WI38 (cell line): ENCODE data around the gene ELMO1.

ENCODE experiments used
- H3K4me3 ChIP-seq: 2 replicates; pipeline ENCODE4 v1.5.1; 2011; ENCODE audit warnings: low read depth, mild to moderate bottlenecking, control low read depth, low read length
- TF ChIP-seq, protein P1 (sequence below): IDR thresholded peaks from 2 replicates; pipeline ENCODE4 v1.5.1; 2012; ENCODE audit warnings: low read depth, mild to moderate bottlenecking, control low read depth, low read length

The ELMO1 gene

DNA sequence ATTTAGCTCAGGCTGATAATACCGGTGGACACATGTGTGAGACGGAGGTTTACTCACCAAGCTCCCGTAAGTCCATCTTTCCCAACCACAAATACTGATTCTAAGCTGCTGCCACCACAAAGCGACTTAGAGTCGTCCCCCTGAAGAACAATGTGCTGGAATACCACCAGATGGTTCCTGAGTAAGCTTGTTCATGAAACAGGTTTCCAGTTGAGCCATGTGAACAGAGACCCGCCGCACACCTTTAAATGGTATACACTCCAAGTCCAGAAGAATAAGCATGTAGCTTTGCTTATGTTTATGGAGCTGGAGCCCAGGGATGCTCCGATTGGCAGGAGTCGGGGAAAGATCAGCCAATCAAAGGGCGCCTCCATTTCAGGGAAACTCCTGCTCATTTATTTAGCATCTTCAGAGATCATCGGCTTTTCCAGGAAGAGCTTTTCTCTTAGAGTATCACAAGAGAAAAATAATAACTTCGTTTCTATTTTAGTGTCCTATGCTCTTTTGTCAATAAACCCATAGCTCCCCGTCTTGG, 462.7 kb downstream of the ELMO1 start:
- no peak overlapping the region for H3K4me3 ChIP-seq
- TF ChIP-seq, protein P1, sequence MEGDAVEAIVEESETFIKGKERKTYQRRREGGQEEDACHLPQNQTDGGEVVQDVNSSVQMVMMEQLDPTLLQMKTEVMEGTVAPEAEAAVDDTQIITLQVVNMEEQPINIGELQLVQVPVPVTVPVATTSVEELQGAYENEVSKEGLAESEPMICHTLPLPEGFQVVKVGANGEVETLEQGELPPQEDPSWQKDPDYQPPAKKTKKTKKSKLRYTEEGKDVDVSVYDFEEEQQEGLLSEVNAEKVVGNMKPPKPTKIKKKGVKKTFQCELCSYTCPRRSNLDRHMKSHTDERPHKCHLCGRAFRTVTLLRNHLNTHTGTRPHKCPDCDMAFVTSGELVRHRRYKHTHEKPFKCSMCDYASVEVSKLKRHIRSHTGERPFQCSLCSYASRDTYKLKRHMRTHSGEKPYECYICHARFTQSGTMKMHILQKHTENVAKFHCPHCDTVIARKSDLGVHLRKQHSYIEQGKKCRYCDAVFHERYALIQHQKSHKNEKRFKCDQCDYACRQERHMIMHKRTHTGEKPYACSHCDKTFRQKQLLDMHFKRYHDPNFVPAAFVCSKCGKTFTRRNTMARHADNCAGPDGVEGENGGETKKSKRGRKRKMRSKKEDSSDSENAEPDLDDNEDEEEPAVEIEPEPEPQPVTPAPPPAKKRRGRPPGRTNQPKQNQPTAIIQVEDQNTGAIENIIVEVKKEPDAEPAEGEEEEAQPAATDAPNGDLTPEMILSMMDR, result no peak

- TF ChIP-seq, protein P1, result no peak
- H3K4me3 ChIP-seq, result no peak overlapping the region
These were observed 463.3 kb downstream of the ELMO1 start for GRCh38 chr7:36985316-36985715.

DNA sequence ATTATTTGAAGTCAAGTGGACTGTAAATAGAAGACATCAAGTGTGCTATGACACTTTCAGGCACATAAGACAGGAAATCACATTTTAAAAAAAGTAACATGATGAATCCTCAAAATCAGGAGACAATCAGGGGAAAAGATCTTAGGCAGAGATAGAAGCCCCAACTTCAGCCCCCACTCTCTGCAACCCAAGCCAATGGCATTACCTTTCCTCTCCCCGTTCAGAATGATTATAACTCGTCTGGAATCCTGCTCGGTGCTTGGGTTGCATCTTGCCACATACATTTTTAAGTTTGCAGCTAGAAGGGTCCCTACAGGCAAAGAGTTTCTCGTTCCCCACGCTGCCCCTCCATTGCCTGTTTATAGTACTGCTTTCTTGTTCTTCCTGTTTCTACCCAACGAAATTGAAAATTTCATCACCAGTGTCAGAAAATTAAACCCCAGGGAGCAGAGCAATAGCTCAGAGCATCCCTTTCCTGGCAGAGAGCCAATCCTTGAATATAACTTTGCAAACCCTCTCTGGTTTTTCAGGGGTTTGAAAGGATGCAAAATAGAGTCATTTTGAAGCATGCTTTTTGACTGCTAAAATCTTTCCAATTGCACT, 463.9 kb downstream of the ELMO1 start:
- TF ChIP-seq, protein P1, result no peak

GRCh38 chr7:36984041-36984521, 464.6 kb downstream of the ELMO1 start:
- no peak overlapping the region for H3K4me3 ChIP-seq
- TF ChIP-seq, protein P1, result no peak

More for the DNA sequence above, 463.9 kb downstream of the ELMO1 start:
- H3K4me3 ChIP-seq, result no peak overlapping the region

GRCh38 chr7:36982766-36983165, 465.9 kb downstream of the ELMO1 start:
- no peak overlapping the region for H3K4me3 ChIP-seq
- TF ChIP-seq, protein P1, result no peak

- TF ChIP-seq, protein P1, result no peak
- H3K4me3 ChIP-seq, result no peak overlapping the region
These were observed 468.8 kb downstream of the ELMO1 start for GRCh38 chr7:36979810-36980248.

DNA sequence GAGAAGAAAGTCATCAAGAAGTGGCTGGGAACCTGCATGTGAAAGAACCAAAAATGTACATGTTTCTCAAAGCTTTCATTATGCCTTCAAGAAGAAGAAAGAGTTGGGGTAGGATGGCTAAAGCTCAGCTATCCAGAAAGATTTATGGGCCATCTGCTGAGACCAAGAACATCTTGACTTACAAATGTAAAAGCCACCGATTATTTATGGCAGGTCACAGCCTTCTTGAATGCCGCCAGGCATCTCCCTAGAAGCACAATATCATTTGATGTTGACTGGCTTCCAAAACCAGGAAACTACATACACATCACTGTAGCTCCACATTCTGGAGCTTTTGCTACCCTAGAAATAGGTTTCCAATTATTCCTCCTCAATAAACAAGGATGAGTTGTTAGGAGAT, 470.2 kb downstream of the ELMO1 start:
- H3K4me3 ChIP-seq, result no peak overlapping the region
- TF ChIP-seq, protein P1, result no peak
